ENCODE data around the gene RAB28. TPM values are rescaled to one million over a fixed set of nuclear protein-coding genes. Genes with fewer than 3 reads are reported as not detected.

The RAB28 gene
- polyA plus RNA-seq, 1 donor = 15.3 TPM

GRCh38 chr4:13378973-13379759, 105.0 kb downstream of the RAB28 start:
- no peak for DNase-seq (ENCODE audit: low read depth)

- DNase-seq (ENCODE audit: low read depth) = no peak
These were observed 113.1 kb downstream of the RAB28 start for GRCh38 chr4:13371048-13371447.

- DNase-seq (ENCODE audit: low read depth) = no peak
These were observed 115.9 kb downstream of the RAB28 start for GRCh38 chr4:13368217-13368616.

GRCh38 chr4:13367691-13368090, 116.4 kb downstream of the RAB28 start:
- no peak for DNase-seq (ENCODE audit: low read depth)

- DNase-seq (ENCODE audit: low read depth) = no peak
These were observed 116.9 kb downstream of the RAB28 start for GRCh38 chr4:13367244-13367643.

GRCh38 chr4:13365195-13365594, 118.9 kb downstream of the RAB28 start:
- no peak for DNase-seq (ENCODE audit: low read depth)

GRCh38 chr4:13364653-13365052, 119.5 kb downstream of the RAB28 start:
- DNase-seq (ENCODE audit: low read depth) = no peak

- no peak for DNase-seq (ENCODE audit: low read depth)
These were observed 120.0 kb downstream of the RAB28 start for GRCh38 chr4:13364172-13364571.

GRCh38 chr4:13359809-13360208, 124.3 kb downstream of the RAB28 start:
- DNase-seq (ENCODE audit: low read depth) = no peak

- no peak for DNase-seq (ENCODE audit: low read depth)
These were observed 128.8 kb downstream of the RAB28 start for GRCh38 chr4:13355111-13355880.

GRCh38 chr4:13349096-13349495, 135.0 kb downstream of the RAB28 start:
- DNase-seq (ENCODE audit: low read depth) = no peak

- DNase-seq (ENCODE audit: low read depth) = no peak
These were observed 135.9 kb downstream of the RAB28 start for GRCh38 chr4:13348216-13348615.

- DNase-seq (ENCODE audit: low read depth) = no peak
These were observed 136.5 kb downstream of the RAB28 start for GRCh38 chr4:13347517-13348125.

GRCh38 chr4:13344216-13344615, 139.9 kb downstream of the RAB28 start:
- DNase-seq (ENCODE audit: low read depth) = no peak

GRCh38 chr4:13340672-13341071, 143.5 kb downstream of the RAB28 start:
- no peak for DNase-seq (ENCODE audit: low read depth)

GRCh38 chr4:13331827-13332226, 152.3 kb downstream of the RAB28 start:
- DNase-seq (ENCODE audit: low read depth) = no peak

- no peak for DNase-seq (ENCODE audit: low read depth)
These were observed 154.2 kb downstream of the RAB28 start for GRCh38 chr4:13329963-13330362.

- DNase-seq (ENCODE audit: low read depth) = no peak
These were observed 154.7 kb downstream of the RAB28 start for GRCh38 chr4:13329340-13329850.

GRCh38 chr4:13328591-13328990, 155.5 kb downstream of the RAB28 start:
- no peak for DNase-seq (ENCODE audit: low read depth)

GRCh38 chr4:13327991-13328390, 156.1 kb downstream of the RAB28 start:
- no peak for DNase-seq (ENCODE audit: low read depth)

GRCh38 chr4:13325744-13326143, 158.4 kb downstream of the RAB28 start:
- no peak for DNase-seq (ENCODE audit: low read depth)

GRCh38 chr4:13323921-13324320, 160.2 kb downstream of the RAB28 start:
- no peak for DNase-seq (ENCODE audit: low read depth)

Measured in forelimb muscle (tissue), 1 donor.